DMS153 (cell line): ENCODE data around the gene KAT5.
"Not testable (repeated sequence)": the region's sequence is repeated elsewhere in the genome, so short reads cannot be mapped to it uniquely, and the experiment has no call there.

Experiments
- DNase-seq: peaks from one replicate; lab custom pipeline; 2025; lab: John Stamatoyannopoulos, UW

The KAT5 gene

GRCh38 chr11:65709661-65710060 is 2.4 kb upstream of the KAT5 start:
- no peak for DNase-seq

- DNase-seq = no peak
Observed at GRCh38 chr11:65710421-65710820, 1.6 kb upstream of the KAT5 start.

GRCh38 chr11:65712633-65713076 is 603 bp downstream of the KAT5 start:
- DNase-seq = no peak

- DNase-seq = no peak
Observed at GRCh38 chr11:65713212-65713969, 1.3 kb downstream of the KAT5 start.

GRCh38 chr11:65714433-65714832 is 2.4 kb downstream of the KAT5 start:
- no peak for DNase-seq

- DNase-seq = no peak
Observed at GRCh38 chr11:65716302-65716701, 4.2 kb downstream of the KAT5 start.

- no peak for DNase-seq
Observed at GRCh38 chr11:65716774-65717405, 4.8 kb downstream of the KAT5 start.

GRCh38 chr11:65717906-65718305 is 5.9 kb downstream of the KAT5 start:
- DNase-seq = no peak

GRCh38 chr11:65718531-65718930 is 6.5 kb downstream of the KAT5 start:
- DNase-seq = no peak

GRCh38 chr11:65718964-65719492 is 7.0 kb downstream of the KAT5 start:
- DNase-seq = no peak

GRCh38 chr11:65719871-65720210 is 7.8 kb downstream of the KAT5 start:
- DNase-seq = no peak

- peak; percentile 68 for DNase-seq
Observed at GRCh38 chr11:65720211-65720934, 8.3 kb downstream of the KAT5 start, which contains the start of gene RNASEH2C. RNASEH2C (minus strand) TSS chr11:65720798; CDS start chr11:65720758, 40 bp downstream.

GRCh38 chr11:65722261-65722660 is 10.2 kb downstream of the KAT5 start:
- DNase-seq = no peak

GRCh38 chr11:65726660-65727059 is 14.6 kb downstream of the KAT5 start:
- no peak for DNase-seq

- DNase-seq = no peak
Observed at GRCh38 chr11:65727865-65728264, 15.8 kb downstream of the KAT5 start.

- no peak for DNase-seq
Observed at GRCh38 chr11:65730461-65730860, 18.4 kb downstream of the KAT5 start.

GRCh38 chr11:65735111-65735510 is 23.1 kb downstream of the KAT5 start:
- not testable (repeated sequence) for DNase-seq

GRCh38 chr11:65736810-65737209 is 24.8 kb downstream of the KAT5 start:
- DNase-seq = no peak

GRCh38 chr11:65739022-65739421 is 27.0 kb downstream of the KAT5 start:
- DNase-seq = no peak

- DNase-seq = no peak
Observed at GRCh38 chr11:65741185-65741584, 29.1 kb downstream of the KAT5 start.

- DNase-seq = no peak
Observed at GRCh38 chr11:65742353-65742752, 30.3 kb downstream of the KAT5 start.

- no peak for DNase-seq
Observed at GRCh38 chr11:65743681-65744025, 31.6 kb downstream of the KAT5 start.
